Thyroid gland (tissue), 4 donors: ENCODE measurements around the gene SHISA5.
"Not testable (repeated sequence)": the region's sequence is repeated elsewhere in the genome, so short reads cannot be mapped to it uniquely, and the experiment has no call there.

Experiments
- CTCF ChIP-seq, 6 experiments: fragments of 200-600 bp in 3 of 6; fragments of 450-650 bp in 3 of 6; sonication (generic) in 3 of 6; IDR thresholded peaks; one replicate each; pipeline ENCODE4 v1.5.1; 2016 to 2019; ENCODE audit warnings: antibody characterized with exemption in 6 of 6, mild to moderate bottlenecking in 2 of 6, inconsistent platforms in 1 of 6, moderate library complexity in 1 of 6
- POLR2A ChIP-seq, 2 donors: fragments of 450-650 bp; IDR thresholded peaks; one replicate each; pipeline ENCODE4 v1.6.1; 2017; ENCODE audit warnings: antibody characterized with exemption in 2 of 2, mild to moderate bottlenecking in 2 of 2, moderate library complexity in 1 of 2

GRCh38 chr3:48461767-48462166 lies 42.2 kb downstream of the SHISA5 start:
- not testable (repeated sequence) for TF ChIP-seq POLR2A, CTCF (IDR thresholded peaks at IDR 0.05)
